GM18858 (cell line): ENCODE results near the gene SLX9.

Source experiments
- ATAC-seq: cut with Tn5 transposase; IDR thresholded peaks from one replicate; pipeline ENCODE4 v1.9.1; 2021; ENCODE audit not compliant: unreplicated experiment

The SLX9 gene

GRCh38 chr21:44958471-44959191, 18.8 kb downstream of the SLX9 start:
- no peak for ATAC-seq

- no peak for ATAC-seq
These were observed 19.7 kb downstream of the SLX9 start for GRCh38 chr21:44959376-44960091.

DNA sequence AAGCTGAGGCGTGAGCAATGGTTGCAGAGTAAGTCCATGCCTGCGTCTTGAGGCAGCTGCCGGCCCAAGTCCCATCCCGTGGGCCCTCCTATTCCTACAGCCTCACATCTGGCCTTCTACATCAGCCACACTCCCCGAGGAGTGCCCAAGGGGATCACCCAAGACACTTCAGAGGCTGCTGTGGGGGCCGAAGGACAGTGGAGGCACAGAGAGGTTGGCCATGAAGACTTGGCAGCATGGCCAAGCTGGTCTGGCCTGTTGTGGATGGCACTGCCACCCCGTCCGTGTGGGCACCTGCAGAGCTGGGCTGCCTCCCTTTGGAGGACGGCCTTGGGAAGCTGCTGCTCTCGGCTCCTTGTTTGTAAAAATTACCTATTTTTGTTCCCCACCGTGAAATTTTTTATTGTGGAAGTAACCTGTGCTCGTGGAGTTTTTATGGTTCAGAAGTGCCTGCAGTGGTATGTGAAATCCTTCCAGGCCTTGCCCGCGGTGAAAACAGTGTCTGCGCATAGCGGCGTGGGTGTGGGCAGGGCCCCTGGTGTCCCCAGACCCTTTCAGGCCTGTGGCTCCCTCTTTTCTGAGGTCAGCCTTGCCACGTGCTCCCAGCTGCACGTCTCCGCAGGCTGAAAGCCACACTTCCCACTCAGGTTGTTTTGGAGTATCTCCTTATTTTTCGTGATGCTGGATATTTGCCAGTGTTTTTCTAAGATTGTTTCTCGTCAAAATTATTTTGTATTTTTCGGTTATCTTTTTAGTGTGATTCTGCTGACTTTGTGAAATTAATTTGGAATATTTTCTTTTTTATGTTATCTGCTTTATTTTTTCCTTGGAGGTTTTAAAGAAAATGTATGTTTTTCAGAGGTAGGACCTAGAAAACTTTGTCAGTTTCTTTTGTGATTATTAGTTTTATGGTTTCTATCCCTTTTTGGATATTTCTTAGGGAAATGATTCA, 20.6 kb downstream of the SLX9 start:
- ATAC-seq, result no peak

DNA sequence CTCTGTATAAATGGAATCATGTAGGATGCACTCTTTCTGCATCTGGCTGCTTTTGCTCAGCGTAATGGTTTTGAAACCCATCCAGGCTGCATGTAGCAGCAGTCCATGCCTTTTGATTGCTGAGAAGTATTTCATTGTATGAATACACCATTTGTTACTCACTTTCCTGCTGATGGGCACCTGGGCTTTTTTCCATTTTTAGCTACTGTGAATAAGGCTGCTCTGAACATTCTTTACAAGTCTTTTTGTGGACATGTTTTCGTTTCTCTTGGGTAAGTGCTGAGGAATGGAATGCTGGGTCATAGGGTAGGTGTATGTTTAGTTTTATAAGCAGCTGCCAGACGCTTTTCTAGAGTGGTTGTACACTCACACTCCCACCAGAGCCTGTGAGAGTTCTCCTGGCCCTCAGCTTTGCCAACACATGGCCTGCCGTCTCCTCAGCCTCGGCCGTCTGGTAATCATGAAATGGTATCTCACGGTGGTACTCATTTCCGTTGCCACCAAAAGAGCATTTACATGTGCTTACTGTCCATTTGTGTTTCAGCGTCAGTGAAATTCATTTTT, 22.7 kb downstream of the SLX9 start:
- no peak for ATAC-seq

GRCh38 chr21:44964381-44964780, 24.6 kb downstream of the SLX9 start:
- ATAC-seq, result no peak

DNA sequence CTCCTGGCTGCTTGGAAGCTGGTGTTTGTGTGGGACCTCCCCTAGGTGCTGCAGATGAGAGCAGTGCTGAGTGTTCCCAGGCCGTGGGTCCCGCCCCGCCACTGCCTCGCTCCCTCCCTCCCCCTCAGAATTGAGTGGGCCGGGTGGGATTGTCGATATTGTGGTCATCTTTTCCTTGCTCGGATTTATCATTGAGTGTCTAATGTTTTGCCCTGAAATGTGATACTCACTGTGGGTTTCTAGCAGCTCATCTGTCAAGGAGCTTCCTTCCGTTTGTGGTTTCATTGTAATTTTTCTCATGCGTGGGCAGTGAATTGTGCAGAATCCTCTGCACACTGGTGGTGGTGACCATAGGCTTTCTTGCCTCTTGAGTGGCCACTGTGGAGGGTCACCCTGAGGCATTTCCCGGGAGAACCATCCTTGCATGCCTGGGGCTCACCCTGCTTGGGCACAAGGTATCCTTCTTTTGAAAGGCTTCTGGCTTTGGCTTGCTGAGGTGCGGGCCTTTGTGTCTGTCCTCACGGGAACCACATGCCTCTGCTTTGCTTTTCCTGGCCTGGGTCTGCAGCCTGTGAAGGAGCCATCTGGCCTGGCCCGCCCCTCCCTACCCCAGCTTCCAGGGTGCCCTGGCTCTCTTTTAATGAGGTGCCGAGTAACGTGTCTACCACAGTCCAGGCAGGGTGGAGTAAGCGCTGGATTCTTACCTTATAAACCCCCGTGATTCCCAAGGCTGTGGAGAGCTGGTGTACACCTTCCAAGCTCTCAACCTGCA, 25.6 kb downstream of the SLX9 start:
- no peak for ATAC-seq

- ATAC-seq, result no peak
These were observed 26.6 kb downstream of the SLX9 start for GRCh38 chr21:44966135-44967081.

GRCh38 chr21:44967082-44968047, 27.5 kb downstream of the SLX9 start:
- ATAC-seq, result no peak

DNA sequence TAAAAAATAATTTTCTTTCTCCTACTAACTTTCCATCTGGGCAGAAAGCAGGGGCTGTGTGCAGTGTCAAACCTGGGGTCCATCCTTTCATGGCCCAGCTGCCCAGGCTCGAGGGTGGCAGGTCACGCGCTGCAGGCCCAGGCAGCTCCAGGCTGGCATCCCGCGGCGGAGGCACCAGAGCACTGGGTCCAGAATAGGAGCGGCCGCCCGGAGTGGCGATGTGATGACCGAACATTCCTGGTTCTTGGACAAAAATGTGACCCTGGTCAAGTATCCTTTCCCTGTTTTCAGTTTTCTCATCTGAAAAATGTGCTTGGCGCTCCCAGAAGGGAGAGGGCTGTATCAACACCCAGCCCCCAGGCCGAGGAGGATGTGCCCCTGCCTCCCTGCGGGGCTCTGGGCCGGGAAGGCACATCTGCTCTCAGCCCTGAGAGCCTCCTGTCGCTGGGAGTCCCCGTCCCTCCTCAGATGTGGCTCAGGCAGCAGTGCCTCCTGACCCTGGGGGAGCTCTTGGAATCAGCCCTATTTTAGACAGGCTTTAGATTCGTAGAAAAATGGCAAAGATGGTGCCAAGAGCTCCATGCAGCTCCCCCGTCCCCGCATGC, 29.3 kb downstream of the SLX9 start:
- ATAC-seq, result no peak

DNA sequence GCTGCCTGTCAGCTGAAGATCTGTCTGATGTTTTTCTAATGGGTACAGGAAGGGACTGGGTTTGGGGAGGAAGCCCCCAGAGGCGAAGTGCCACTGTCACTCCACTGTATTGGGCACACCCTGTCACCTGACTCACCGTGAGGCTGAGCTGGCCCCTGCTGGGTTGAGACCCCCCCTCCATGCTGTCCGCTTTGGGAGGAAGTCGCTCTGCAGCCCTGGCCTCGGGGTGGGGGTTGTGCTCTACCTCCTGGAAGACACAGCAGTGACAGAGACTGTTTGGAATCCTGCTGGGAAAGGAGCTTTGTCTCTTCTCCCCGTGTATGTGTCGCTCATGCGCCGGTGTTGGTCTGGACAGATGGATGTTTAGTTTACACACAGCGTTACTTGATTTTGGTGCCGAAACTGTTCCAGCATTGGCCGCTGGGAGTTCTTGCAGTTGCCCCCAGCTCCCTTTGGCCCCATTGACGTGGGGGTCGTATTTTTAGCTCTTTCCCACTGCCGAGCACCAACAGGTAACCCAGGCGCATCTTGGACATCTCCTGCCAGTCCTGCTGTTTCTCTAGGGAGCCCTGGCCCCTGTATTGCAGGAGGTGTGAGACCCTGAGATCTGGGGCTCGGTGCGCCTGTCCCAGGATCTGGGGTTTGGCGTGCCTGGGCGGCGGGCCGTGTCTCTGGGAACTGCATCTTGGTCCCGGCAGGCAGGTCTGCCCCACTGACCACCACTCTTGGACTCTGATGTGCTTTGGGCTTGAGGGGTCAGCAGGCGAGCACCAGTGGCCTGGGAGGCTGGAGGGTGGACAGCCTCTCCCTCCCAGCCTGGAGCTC, 30.3 kb downstream of the SLX9 start:
- no peak for ATAC-seq

- no peak for ATAC-seq
These were observed 31.2 kb downstream of the SLX9 start for GRCh38 chr21:44970766-44971671.

DNA sequence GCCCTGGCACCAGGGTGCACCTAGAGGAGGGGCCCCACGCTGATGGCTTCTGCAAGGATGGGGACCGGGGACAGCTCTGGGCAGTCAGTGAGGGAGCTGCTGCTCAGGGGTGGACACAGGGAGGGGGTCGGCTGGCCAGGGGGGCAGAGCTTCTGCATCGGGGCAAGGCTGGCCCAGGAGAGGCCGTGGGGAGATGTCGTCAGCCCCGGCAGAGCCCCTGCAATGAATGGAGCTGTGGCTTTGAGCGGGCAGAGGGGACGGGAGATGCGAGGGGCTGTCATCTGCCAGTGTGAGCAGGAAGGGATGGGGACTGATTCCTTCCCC, 31.8 kb downstream of the SLX9 start:
- ATAC-seq, result no peak

- ATAC-seq, result no peak
These were observed 32.5 kb downstream of the SLX9 start for GRCh38 chr21:44972301-44972814.

GRCh38 chr21:44972821-44973220, 33.0 kb downstream of the SLX9 start:
- no peak for ATAC-seq

DNA sequence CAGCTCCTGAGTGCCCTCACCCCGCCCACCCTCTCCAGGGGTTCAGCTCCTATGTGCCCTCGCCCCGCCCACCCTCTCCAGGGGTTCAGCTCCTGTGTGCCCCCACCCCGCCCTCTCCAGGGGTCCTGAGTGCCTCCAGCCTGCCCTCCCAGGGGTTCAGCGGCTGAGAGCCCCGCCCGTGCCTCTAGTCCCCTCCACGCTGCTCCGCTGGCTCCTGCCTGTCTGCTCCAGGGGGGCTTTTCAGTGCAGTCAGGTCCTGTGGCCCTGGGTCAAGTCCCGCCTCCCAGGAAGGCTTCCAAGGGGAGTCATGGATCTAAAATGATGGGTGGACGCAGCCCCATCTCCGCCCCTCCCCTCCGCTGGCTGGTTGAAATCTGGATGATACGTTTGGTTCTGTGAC, 33.8 kb downstream of the SLX9 start:
- no peak for ATAC-seq

DNA sequence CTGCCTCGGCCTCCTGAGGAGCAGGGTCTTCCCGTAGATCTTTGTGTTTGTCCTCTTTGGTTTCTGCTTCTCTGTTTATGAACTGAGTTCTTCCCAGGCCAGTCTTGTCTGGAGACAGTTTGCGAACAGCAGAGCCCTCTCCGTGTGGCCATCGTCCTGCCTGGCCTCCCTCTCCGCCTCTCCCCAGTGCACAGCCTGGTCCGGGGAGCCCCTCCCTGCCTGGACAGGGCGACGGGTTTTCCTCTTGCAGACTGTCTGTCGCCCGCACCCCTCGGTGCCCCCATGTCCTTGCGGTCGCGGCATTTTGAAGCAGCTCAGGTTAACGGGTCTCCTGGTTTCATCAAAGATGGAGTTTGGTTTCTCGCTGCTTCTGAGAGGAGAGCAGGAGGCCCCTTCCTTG, 34.8 kb downstream of the SLX9 start:
- no peak for ATAC-seq
